HG03139 (cell line): ENCODE data around the gene IP6K3.
A peak's percentile ranks its signal among the peaks of the same experiment; 100 is the strongest.

Experiments
- ATAC-seq: cut with Tn5 transposase; IDR thresholded peaks from one replicate; pipeline ENCODE4 v1.9.1; 2021; ENCODE audit not compliant: unreplicated experiment

Gene IP6K3, protein sequence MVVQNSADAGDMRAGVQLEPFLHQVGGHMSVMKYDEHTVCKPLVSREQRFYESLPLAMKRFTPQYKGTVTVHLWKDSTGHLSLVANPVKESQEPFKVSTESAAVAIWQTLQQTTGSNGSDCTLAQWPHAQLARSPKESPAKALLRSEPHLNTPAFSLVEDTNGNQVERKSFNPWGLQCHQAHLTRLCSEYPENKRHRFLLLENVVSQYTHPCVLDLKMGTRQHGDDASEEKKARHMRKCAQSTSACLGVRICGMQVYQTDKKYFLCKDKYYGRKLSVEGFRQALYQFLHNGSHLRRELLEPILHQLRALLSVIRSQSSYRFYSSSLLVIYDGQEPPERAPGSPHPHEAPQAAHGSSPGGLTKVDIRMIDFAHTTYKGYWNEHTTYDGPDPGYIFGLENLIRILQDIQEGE

DNA sequence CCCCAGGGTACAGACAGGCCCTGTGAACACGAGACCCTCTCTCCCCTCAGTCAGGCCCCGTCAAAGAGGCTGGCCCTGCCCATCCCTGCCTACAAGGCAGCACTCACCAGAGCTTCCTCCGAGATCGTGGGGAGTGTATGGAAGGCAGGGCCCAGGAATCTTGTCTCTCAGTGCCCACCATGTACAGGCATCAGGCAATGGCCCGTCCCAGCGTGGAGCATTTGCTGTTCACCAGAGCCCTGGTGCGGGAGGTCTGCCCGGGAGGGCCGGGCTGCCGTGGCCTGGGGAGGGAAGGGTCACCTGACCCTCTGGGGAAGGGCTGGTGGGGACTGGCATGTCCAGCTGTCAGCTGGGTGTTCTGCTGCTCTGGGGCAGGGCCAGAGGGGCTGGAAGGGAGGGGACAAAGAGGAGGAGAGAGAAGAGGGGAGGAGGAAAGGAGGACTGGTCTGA, at the start of gene IP6K3:
Gene IP6K3 (minus strand): TSS at position 255 of the 450 bp plus-strand sequence. CDS start 11,429 bp downstream, outside the sequence.
- ATAC-seq, result no peak

DNA sequence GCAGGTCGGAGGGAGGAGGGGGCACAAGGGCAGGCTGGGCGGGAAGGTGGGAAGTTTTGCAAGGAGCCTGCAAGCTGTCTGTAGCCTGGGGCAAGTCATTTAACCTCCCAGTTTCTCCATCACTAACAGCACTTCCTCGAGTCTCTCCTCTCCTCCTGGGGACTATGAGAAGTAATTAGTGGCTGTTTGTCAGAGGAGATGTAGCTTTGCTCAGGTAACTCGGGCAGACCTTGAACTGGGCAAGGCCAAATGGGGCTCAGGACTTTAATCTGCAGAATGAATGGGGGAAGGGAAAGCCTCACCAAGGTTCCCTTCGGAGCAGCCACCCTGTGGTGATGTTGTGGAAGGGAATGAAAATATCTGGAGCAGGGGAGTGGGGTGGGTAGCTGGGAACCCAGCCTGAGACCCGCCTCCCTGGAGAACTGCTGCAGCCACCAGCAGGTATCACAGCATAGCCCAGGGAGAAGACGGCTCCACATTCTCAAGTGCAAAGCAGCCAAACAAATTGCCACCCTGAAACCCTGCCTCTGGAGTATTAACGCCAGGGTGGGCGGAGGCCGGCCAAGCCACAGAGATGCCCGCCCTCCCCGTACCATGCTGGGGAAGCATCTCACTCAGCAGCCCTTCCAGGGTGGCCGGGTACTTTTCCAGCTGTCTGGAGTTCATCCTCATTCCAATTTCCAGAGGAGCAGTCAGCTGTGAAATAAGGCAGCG, 48.4 kb upstream of the IP6K3 start:
- ATAC-seq, result no peak

DNA sequence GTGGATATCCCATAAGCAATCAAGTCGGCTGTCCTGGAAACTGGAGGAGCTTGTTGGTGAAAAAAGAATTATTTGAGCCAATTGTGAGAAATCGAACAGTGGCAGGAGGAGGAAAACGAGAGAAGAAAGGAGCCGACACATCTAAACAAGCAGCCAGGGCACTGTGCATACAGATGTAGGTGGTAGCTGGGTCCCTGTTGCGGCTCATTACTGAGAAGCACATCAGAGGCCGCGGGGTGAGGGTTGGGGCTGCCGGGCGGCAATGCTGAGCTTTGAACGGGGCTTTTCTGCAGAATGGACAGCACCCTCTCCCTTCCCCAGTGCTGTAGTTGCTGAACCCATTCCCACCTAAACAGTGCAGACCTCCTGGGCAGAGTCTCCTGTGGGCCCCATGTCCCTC, 46.3 kb upstream of the IP6K3 start:
- no peak for ATAC-seq

DNA sequence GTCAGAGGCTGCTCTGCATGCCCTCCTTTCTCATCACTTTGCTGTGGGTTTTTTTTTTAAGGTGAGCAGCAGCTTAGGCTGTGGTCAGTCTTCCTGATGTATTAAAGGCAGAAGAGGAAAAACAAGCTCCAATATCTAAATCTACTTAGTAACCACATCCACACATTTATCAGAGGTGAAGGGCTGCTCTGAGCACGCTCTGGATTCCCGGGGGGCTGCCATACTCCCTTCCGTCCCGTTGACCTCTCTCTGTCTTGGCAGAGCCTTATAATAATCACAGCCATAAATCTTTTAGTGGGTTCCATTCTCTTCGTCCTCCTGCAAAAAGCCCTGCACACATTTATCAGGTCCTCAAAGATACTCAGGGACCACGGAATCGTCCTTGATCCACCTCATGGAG, 44.9 kb upstream of the IP6K3 start:
- ATAC-seq, result no peak

DNA sequence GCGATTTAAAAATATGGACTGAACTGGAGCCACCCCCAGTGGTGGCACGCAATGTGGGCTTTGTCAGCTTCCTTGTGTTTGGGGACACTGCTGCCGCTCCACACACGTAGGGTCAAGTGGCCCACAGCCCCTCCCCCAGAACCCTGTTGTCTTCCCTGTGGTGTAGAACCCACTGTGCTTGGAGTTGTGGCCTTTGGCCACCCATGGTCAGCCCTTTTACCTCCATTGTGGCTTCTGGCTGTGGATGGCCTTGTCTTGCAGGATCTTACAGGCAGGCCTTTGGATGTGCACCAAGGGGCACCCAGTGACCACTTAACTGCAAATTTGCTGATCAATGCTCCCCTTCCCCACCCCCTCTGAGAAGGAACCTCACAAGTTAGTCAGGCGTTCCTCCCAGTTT, 44.2 kb upstream of the IP6K3 start:
- no peak for ATAC-seq

DNA sequence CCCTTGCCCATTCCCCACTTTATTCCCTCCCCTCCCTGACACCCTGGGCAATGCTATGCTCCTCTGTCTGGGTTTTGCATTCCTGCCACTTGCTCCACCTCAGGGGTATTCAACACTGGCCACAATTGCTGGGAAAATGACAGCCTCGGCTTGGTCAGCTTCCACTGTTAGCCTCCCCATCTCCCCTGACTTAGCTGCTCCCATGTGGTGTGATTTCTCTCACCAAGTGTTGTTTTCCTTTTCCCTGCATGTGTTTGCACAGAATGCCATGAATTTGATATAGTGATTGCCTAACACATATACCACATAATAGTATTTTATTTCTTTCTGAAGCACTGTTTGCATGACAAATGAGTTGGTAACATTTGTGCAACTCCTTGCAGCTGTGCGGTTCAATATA, 43.7 kb upstream of the IP6K3 start:
- no peak for ATAC-seq

DNA sequence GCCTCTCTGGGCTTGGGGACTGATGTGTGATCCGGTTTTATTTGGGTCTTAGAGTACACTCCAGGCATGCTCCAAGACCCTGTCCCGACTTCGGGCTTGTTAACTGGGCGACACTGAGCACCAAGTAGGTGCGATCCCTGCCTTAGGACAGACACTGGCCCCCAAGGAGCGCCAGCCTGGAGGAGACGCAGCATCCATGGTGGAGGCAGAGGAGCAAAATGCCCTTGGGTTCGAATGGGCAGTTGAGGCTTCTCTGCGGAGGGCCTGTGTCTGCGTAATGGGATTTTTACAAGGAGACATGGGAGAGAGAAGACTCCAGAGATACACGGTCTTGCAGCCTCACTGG, 42.8 kb upstream of the IP6K3 start:
- no peak for ATAC-seq

DNA sequence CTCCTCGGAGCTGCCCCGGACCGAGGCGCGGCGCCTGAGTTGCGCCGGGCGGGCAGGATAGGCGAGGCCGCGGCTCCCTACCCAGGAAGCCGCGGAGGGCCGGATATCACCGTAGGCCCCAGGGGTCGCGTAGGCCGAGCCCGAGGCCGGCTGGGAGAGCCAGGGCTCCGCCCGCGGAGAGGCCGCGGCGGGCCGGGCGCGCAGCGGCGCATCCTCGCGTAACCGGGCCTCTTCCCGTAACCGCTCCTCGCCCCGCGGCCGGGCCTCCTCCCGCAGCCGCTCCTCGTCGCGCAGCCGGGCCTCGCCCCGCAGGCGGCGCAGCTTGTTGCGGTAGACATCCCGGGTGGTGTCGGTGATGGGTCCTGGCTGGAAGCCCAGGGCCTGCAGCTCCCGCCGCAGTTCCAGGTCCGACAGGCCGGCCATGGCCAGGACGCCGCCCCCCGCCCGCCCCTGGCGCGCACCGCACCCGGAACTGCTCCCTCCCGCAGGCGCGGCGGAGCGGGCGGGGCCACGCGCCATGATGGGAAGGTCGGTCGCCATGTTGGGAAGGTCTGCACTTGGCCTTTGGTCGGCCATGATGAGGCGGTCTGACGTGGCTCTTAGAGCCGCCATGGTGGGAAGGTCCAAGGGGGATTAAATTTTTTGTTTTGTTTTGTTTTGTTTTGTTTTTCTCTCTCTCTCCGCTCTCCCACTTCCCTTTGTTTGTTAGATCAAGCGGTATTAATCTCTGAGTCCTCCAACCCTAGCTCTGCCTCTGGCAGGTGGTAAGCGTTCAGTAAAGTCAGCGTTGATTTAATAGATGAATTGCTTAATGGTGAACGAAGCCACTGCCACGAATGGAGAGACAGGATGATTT, 42.2 kb upstream of the IP6K3 start, which contains the start of gene LEMD2:
Gene LEMD2 (minus strand): TSS at position 437 of the 856 bp plus-strand sequence. CDS start 14 bp downstream, at position 423.
- ATAC-seq, result peak; percentile 65

DNA sequence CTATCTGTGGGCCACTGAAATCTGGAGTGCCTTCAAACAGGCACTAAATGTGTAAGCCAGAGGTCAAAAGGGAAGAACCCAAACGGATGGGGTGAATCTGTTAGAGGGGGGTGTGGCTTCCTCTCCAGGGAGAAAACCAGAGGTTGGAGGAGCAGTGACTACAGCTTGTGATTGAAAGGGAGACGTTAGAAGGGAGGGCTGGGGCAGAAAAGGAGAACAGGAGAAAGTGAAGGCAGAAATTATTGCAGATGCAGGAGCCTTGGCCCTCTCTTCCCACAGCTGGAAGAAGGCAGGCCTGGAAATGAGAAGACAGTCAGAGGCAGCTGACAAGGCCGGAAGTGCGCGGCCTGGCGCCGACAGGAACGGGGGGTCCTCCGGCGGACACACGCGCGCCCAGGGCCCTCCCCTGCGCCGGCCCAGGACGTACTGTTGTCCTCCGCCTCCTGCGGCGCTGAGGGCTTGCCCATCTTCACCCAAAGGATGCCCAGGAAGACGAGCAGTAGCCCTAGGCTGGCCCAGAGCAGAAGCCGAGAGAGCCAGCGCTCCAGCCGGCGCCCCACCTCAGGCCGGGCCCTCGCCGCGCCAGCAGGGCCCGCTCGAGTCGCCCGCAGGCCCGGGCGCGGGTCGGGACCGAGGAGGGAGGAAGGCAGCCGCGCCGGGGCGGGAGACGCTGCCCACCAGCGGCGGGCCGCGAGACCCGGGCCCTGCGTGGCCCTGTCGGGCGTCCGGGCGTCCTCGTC, 41.4 kb upstream of the IP6K3 start:
- peak; percentile 45 for ATAC-seq

DNA sequence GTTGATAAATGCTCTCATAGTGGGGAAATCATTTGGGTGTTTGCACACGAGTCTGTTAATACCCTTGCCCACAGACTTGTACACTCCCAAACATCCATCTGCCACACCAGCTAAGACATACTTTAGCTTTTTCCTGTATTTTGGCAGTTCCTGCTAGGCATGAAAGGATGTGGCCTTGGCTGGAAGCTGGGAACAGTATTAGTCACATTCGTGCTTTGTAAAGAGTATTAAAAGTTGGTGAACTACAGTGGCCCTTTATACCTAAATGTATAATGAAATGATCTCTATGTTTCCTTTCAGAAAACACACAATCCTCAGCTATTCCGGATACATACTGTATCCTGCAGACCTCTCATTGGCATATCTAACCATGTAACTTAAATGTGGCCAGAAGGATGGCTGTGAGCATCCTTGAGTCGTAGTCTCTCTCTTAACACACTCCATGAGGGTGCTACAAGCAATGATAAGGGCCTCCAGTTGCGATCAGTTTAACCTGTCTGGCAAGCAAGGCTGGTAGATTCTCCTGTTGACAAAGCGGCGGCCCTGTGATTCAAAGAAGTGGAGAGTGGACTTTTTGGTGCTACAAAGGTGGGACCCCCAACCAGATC, 40.7 kb upstream of the IP6K3 start:
- ATAC-seq, result no peak

DNA sequence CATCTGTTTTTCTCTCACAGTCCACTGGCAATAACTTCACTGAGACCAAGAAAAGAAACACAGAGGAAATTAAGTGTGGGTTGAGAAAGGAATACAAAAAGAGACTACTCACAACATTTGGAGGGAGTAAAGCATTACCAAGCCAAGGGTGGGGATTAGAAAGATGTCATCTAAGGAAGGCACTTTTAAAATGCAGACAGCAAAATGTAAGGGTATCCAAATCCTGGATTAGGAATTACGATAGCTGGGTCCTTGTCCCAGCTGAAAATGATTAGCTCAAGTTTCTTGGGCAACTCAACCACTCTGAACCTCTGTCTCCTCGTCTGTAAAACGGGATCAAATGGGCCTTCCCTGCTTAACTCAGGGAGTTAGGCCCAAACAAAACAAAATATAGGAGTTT, 40.0 kb upstream of the IP6K3 start:
- ATAC-seq, result no peak

DNA sequence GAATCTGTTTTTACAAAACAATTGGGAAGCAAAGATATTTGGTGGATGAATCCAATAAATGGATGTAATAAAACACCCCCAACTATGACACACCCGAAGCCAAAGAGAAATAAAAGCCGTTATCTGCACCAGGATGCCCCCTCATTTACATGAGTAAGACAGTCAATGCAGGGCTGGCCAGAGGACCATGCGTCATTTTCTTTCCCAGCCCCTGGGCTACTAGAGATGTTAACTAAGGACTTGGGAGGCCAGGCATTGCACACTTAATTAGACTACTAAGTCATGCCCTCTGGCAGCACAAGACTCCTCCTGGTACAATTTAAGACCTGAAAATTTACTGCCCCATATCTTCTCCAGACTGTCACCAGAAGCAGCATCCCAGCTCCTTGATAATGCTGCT, 39.1 kb upstream of the IP6K3 start:
- no peak for ATAC-seq

DNA sequence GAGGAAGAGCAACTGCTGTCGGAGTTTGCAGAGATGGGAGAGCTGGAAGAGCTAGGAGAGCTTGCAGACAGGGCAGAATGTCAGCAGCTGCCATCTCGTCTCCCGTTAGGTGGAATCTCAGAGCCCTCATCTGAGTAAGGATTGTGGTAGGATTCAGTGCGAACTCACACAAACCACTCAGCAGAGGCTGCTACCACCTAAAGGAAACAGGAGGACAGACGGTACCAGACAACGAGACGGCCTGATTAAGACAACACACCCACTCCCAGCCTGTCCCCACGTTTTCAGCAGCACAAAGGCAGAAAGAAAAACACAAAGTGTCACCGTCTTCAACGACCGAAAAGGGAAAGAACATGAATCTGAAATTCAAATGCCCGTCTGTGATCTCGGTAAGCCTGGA, 38.1 kb upstream of the IP6K3 start:
- ATAC-seq, result no peak

DNA sequence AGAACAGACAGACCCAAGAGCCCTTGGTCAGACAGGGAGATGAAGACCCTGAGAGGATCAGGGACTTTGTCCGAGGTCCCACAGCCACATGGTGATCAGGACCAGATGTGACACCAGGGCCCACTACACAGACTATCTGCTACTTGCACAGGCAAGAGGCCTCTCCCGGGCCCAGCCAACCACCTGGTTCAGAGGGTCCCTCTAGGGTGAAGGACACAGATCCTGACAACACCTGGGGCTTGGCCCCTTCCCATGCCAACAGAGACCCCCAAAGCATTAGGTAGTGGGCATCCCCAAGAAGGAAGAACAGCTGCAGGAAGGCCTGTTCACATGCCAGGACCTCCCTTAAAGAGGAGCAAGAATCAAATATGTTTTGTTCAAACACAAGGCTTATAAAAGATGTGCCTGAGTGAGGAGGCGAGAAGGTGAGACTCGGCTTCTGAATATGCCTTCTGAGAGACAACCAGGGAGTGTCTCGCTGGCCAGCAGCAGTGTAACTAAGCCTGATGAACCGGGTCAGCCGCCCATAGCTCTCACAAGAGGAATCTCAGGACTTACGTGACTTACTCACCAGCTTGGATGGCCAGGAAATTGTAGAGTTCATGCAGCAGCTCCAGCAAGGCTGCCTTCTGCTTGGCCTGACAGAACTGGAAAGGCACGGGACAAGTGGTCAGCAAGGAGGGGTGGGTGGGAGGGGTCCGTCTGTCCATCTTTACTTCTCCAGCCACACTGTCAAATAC, 37.2 kb upstream of the IP6K3 start:
- no peak for ATAC-seq

DNA sequence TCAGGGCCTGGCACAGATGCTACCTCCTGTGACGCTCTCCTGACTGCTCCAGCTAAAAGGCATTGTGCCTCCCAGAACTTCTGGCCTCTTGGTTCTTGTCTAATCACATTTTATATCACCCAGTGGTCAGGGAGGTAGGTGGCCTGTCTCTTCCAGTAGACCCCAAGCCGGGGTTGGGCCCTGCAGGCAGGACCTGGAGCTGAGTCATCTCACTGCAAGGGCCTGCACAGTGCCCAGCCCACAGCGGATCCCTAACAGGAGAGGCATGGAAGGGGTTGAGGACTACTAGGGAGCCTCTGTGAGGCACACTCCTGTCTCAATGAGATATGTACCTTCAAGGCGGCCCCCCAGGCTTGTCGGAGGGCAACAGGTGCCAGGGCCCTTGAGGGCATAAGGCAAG, 35.9 kb upstream of the IP6K3 start:
- ATAC-seq, result no peak

DNA sequence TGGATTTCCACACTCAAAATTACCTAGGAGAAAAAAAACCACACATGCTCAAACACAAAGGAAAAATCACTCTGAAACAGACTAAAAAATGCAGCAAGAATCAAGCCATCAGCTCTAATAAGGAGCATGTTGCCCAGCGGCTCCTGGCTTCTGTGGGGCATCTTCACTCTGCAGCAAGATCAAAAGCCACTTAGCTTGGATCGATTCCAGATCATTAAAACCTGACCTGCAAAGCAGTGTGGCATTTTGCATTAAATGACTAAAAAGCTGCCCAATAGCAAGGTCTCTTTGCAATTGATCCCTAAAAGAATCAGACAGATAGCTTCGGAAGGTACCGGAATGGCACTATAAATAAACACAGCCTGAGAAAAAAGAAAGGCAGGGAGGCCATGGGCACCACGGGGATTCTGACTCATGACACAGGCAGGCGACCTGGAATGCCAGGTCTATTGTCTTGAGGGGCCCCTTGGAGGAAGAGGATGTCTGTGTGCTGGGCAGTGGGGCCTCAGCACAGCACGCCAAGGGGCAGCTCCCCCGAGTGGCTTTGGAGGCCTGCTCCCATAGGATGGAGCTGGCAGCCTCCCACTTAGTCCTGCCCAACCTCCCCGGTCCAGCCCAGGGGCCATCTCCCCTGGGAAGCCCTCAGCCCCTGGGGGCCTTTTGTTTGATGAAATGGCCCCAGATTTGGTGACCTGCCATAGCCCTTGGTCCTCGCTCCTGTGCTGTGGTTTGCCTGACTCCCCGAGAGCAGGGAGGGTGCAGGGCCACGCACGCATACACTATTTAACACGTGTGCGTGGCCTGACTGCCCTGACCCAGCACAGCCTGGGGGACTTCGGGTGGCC, 34.6 kb upstream of the IP6K3 start:
- no peak for ATAC-seq

DNA sequence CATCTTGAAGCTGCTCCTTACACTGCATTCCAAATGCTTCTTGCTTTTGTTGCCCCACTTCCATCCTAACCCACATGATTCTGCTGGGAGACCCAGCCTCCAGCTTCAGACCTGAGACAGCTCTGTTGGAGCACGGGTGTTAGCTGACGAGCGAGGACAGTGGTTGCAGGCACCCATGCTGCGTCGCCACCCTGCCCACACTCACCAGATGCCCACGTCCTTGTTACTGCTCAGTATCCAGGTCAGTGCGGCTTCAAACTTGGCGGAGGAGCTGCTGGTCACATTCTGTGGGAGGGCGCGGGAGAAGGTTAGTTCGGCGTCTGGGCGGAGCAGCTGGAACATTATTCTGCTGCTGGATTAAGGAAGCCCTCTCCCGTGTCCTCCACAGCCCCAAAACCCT, 33.2 kb upstream of the IP6K3 start:
- ATAC-seq, result no peak

DNA sequence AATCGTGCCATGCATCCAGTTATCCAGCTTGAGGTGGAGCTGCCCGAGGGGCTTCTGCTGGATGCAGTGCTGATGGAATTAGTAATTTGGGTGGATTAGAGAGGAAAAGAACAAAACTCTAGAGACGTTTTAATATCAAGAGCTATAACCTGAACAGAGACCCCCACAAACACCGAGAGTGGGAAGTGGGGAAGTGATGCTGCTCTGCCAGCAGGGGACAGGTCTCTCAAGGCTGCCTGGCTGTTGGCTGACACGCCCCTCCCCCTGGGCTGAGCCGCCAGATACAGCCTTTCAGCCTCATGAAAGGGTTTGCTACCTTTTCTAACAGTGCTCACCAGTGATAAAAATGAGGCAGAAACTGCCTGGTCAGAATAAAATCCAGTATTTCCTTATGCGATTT, 32.6 kb upstream of the IP6K3 start:
- ATAC-seq, result no peak
